Right atrium auricular region (tissue), 2 donors: ENCODE measurements around the gene REPS2. TPM values are rescaled to one million over a fixed set of nuclear protein-coding genes. Genes with fewer than 3 reads are reported as not detected.

Source experiments
- DNase-seq: peaks from one replicate; pipeline ENCODE4 v3.0.0-alpha.2; 2019; ENCODE audit warnings: low spot score
- H3K27ac ChIP-seq, 2 donors: fragments of 200-600 bp; sonication (generic); 1 replicate in 1 of 2; 2 replicates in 1 of 2; pipeline ENCODE4 v1.5.1; 2016 to 2019
- H3K27me3 ChIP-seq, 2 donors: fragments of 200-600 bp; sonication (generic); one replicate each; pipeline versions ENCODE4 v1.5.1 to v1.6.0; 2017 to 2019
- H3K36me3 ChIP-seq: fragments of 200-600 bp; sonication (generic); one replicate; pipeline ENCODE4 v1.5.1; 2016
- H3K4me1 ChIP-seq, 2 donors: fragments of 200-600 bp; sonication (generic); one replicate each; pipeline versions ENCODE4 v1.5.1 to v1.6.0; 2017 to 2019
- H3K4me3 ChIP-seq, 2 donors: fragments of 200-600 bp; sonication (generic); 1 replicate in 1 of 2; 2 replicates in 1 of 2; pipeline ENCODE4 v1.5.1; 2017 to 2019; ENCODE audit warnings: mild to moderate bottlenecking in 1 of 2, moderate library complexity in 1 of 2
- H3K9me3 ChIP-seq, 2 donors: fragments of 200-600 bp; sonication (generic); one replicate each; pipeline ENCODE4 v1.5.1; 2019
- CTCF ChIP-seq, 2 donors: fragments of 200-600 bp; sonication (generic); IDR thresholded peaks; one replicate each; pipeline ENCODE4 v1.5.1; 2019; ENCODE audit warnings: antibody characterized with exemption in 2 of 2
- total RNA-seq, 2 donors: library from RNA; depleted of rRNA; stranded (reverse); fragments of >200 nt; gene quantifications; one replicate each; pipeline ENCODE4 v1.1.0, GENCODE V29; 2016

REPS2 gene
- total RNA-seq, 2 donors from 2014 or later = 6.2 to 14.1 TPM

- no peak for DNase-seq
- no peak overlapping the region for H3K4me3 ChIP-seq
- no peak overlapping the region for H3K27ac ChIP-seq
- H3K27me3 ChIP-seq = no peaks in the 10 kb centered on the region
- no peaks in the 10 kb centered on the region for H3K36me3 ChIP-seq
- no peaks in the 10 kb centered on the region for H3K9me3 ChIP-seq
- no peaks in the 10 kb centered on the region for H3K4me1 ChIP-seq
- TF ChIP-seq CTCF (IDR thresholded peaks at IDR 0.05) = no peak
Measured at GRCh38 chrX:17025621-17026302, 79.3 kb downstream of the REPS2 start.

GRCh38 chrX:17027931-17028330 is 81.5 kb downstream of the REPS2 start:
- TF ChIP-seq CTCF (IDR thresholded peaks at IDR 0.05) = no peak
- Histone ChIP-seq H3K27ac (no peak overlapping the region), H3K27me3 (no peaks in the 10 kb centered on the region), H3K4me3 (no peak overlapping the region), H3K36me3 (no peaks in the 10 kb centered on the region), H3K4me1 (peaks cover 0 to 4% of the 10 kb centered on the region in 2 donors), H3K9me3 (no peaks in the 10 kb centered on the region)
- DNase-seq = no peak

GRCh38 chrX:17028356-17028755 is 81.9 kb downstream of the REPS2 start:
- Histone ChIP-seq H3K4me1 (peaks cover 0 to 4% of the 10 kb centered on the region in 2 donors), H3K9me3 (no peaks in the 10 kb centered on the region), H3K36me3 (no peaks in the 10 kb centered on the region), H3K27ac (no peak overlapping the region), H3K27me3 (no peaks in the 10 kb centered on the region), H3K4me3 (no peak overlapping the region)
- TF ChIP-seq CTCF (IDR thresholded peaks at IDR 0.05) = no peak
- DNase-seq = no peak

GRCh38 chrX:17030092-17030491 is 83.6 kb downstream of the REPS2 start:
- H3K27ac ChIP-seq = no peak overlapping the region
- no peak for DNase-seq
- H3K4me3 ChIP-seq = no peak overlapping the region
- no peaks in the 10 kb centered on the region for H3K9me3 ChIP-seq
- peaks cover 0 to 4% of the 10 kb centered on the region in 2 donors for H3K4me1 ChIP-seq
- no peak for TF ChIP-seq CTCF (IDR thresholded peaks at IDR 0.05)
- no peaks in the 10 kb centered on the region for H3K36me3 ChIP-seq
- no peaks in the 10 kb centered on the region for H3K27me3 ChIP-seq

- Histone ChIP-seq H3K4me3 (no peak overlapping the region), H3K4me1 (peaks cover 0 to 4% of the 10 kb centered on the region in 2 donors), H3K27ac (no peak overlapping the region), H3K36me3 (no peaks in the 10 kb centered on the region), H3K27me3 (no peaks in the 10 kb centered on the region), H3K9me3 (no peaks in the 10 kb centered on the region)
- no peak for DNase-seq
- no peak for TF ChIP-seq CTCF (IDR thresholded peaks at IDR 0.05)
Measured at GRCh38 chrX:17030580-17031270, 84.3 kb downstream of the REPS2 start.
